OCI-LY1 (cell line): ENCODE data around the gene TRPM1.

ENCODE experiments used
- CTCF ChIP-seq: fragments of 200-600 bp; sonication (generic), shearing (Covaris generic); IDR thresholded peaks from 2 replicates; pipeline ENCODE4 v1.5.1; 2017; ENCODE audit warnings: mild to moderate bottlenecking, antibody characterized with exemption, low read length, moderate library complexity, mixed read lengths
- EZH2 ChIP-seq: fragments of 200-600 bp; sonication (generic), shearing (Covaris generic); IDR thresholded peaks from 2 replicates; pipeline ENCODE4 v1.8.0; 2017; ENCODE audit warnings: borderline replicate concordance, mixed run types, mild to moderate bottlenecking, antibody characterized with exemption, low read length, moderate library complexity, mixed read lengths

- TF ChIP-seq CTCF: no peak
- no peak for TF ChIP-seq EZH2
Measured at GRCh38 chr15:31098491-31098917, 3.0 kb downstream of the TRPM1 start.
